Esophagus squamous epithelium (tissue), 5 donors: ENCODE results near the gene MORN5. TPM values are rescaled to one million over a fixed set of nuclear protein-coding genes. Genes with fewer than 3 reads are reported as not detected.
A peak's percentile ranks its signal among the peaks of the same experiment; 100 is the strongest.

Experiments used
- DNase-seq: peaks from one replicate; lab custom pipeline; 2025; lab: John Stamatoyannopoulos, UW
- H3K27ac ChIP-seq, 4 donors: fragments of 200-600 bp; sonication (generic); one replicate each; pipeline ENCODE4 v1.5.1; 2016 to 2019; ENCODE audit warnings: mild to moderate bottlenecking in 1 of 4
- H3K27me3 ChIP-seq, 4 donors: fragments of 200-600 bp; sonication (generic); 1 replicate in 3 of 4; 2 replicates in 1 of 4; pipeline versions ENCODE4 v1.5.1 to v1.6.0; 2017 to 2021; ENCODE audit warnings: antibody characterized with exemption in 1 of 4
- H3K36me3 ChIP-seq, 3 donors: fragments of 200-600 bp; sonication (generic); one replicate each; pipeline ENCODE4 v1.5.1; 2016 to 2019
- H3K4me1 ChIP-seq, 3 donors: fragments of 200-600 bp; sonication (generic); one replicate each; pipeline ENCODE4 v1.5.1; 2017 to 2019
- H3K4me3 ChIP-seq, 4 donors: fragments of 200-600 bp; sonication (generic); 1 replicate in 3 of 4; 2 replicates in 1 of 4; pipeline ENCODE4 v1.5.1; 2016 to 2019; ENCODE audit warnings: mild to moderate bottlenecking in 2 of 4, moderate library complexity in 1 of 4
- H3K9me3 ChIP-seq, 3 donors: fragments of 200-600 bp; sonication (generic); one replicate each; pipeline ENCODE4 v1.5.1; 2016 to 2019
- CTCF ChIP-seq, 6 experiments: fragments of 450-650 bp in 4 of 6; fragments of 200-600 bp in 2 of 6; sonication (generic) in 2 of 6; IDR thresholded peaks; one replicate each; pipeline ENCODE4 v1.5.1; 2016 to 2019; ENCODE audit warnings: antibody characterized with exemption in 6 of 6, mild to moderate bottlenecking in 4 of 6, moderate library complexity in 4 of 6
- POLR2A ChIP-seq, 4 donors: fragments of 450-650 bp; IDR thresholded peaks; one replicate each; pipeline ENCODE4 v1.6.1; 2017; ENCODE audit warnings: antibody characterized with exemption in 4 of 4, mild to moderate bottlenecking in 4 of 4, moderate library complexity in 3 of 4
- WGBS, 2 donors: methylation state at CpG; one replicate each; pipeline ENCODE4 v1.1.5; 2018; 5-methylcytosine and 5-hydroxymethylcytosine counted together
- intact Hi-C: fragments of 100-400 bp; cut with DNase I; formaldehyde crosslinking; loops from one replicate; pipeline ENCODE4 v1.15.0; 2022
- small RNA-seq, 4 donors: library from RNA; depleted of rRNA; stranded (forward); fragments of <200 nt; gene quantifications; one replicate each; pipeline ENCODE3, GENCODE V24; 2016
- total RNA-seq, 4 donors: library from RNA; depleted of rRNA; stranded (reverse); fragments of >200 nt; gene quantifications; one replicate each; pipeline ENCODE4 v1.1.0, GENCODE V29; 2016
- donor health status: DM: yes; HTN: yes; CAD: no.

MORN5 gene
- total RNA-seq, 4 donors from 2014 or later = not detected

GRCh38 chr9:122244349-122244748 lies 84.6 kb downstream of the MORN5 start:
- H3K27me3 ChIP-seq = no peaks in the 10 kb centered on the region
- H3K9me3 ChIP-seq = no peaks in the 10 kb centered on the region
- 90 to 93% methylated on average over 3 of the region's 3 CpGs for WGBS, 2 donors
- H3K36me3 ChIP-seq = peaks cover 12 to 100% (median 29%) of the 10 kb centered on the region in 3 donors
- H3K4me3 ChIP-seq = no peak overlapping the region
- no peak for TF ChIP-seq CTCF (IDR thresholded peaks at IDR 0.05)
- TF ChIP-seq POLR2A (IDR thresholded peaks at IDR 0.05) = no peak
- intact Hi-C loops = no loop called here
- H3K27ac ChIP-seq = no peak overlapping the region
- H3K4me1 ChIP-seq = no peaks in the 10 kb centered on the region
- no peak for DNase-seq

- Histone ChIP-seq H3K36me3 (peaks cover 12 to 100% (median 29%) of the 10 kb centered on the region in 3 donors), H3K9me3 (no peaks in the 10 kb centered on the region), H3K27ac (no peak overlapping the region), H3K27me3 (no peaks in the 10 kb centered on the region), H3K4me1 (no peaks in the 10 kb centered on the region), H3K4me3 (no peak overlapping the region)
- DNase-seq = no peak
- intact Hi-C loops = no loop called here
- WGBS, 2 donors = 81 to 90% methylated on average over 2 to 3 of the region's 3 CpGs
- TF ChIP-seq POLR2A (IDR thresholded peaks at IDR 0.05) (no peak), CTCF (IDR thresholded peaks at IDR 0.05) (no peak)
Measured at GRCh38 chr9:122246666-122247065, 87.0 kb downstream of the MORN5 start.

- intact Hi-C loops = no loop called here
- Histone ChIP-seq H3K4me3 (no peak overlapping the region), H3K4me1 (no peaks in the 10 kb centered on the region), H3K27ac (peak overlapping the region in 1 of 4 donors; percentile 17), H3K9me3 (no peaks in the 10 kb centered on the region), H3K27me3 (no peaks in the 10 kb centered on the region), H3K36me3 (peaks cover 12 to 100% (median 27%) of the 10 kb centered on the region in 3 donors)
- no peak for TF ChIP-seq POLR2A (IDR thresholded peaks at IDR 0.05)
- TF ChIP-seq CTCF (IDR thresholded peaks at IDR 0.05) = no peak
- WGBS, 2 donors = 83 to 87% methylated on average over 5 of the region's 5 CpGs
- DNase-seq = no peak
Measured at GRCh38 chr9:122248448-122248865, 88.7 kb downstream of the MORN5 start.

Small RNA genes lying within 50 kb of the gene (small RNA-seq; reads per million reads assigned to genes)
- 0 reads per million in 4 donors for gene MIR4478

Other genes with a start within 250 kb of the MORN5 start
- 10 to 100 TPM in 2 of 4 donors, 1 to 10 TPM in 2; 3.2 to 11.8 (median 9.0) TPM for gene TTLL11, start 66.6 kb upstream of the MORN5 start, total RNA-seq
- gene NDUFA8, start 129 bp upstream of the MORN5 start, total RNA-seq = 10 to 100 TPM; 40.6 to 48.0 (median 45.7) TPM
- 1 to 10 TPM in 1 of 4 donors, under 1 TPM in 2, not detected in 1; 0.53 to 4.6 (median 0.95) TPM for gene LHX6, start 69.0 kb downstream of the MORN5 start, total RNA-seq
- 10 to 100 TPM in 1 of 4 donors, 1 to 10 TPM in 3; 2.5 to 16.9 (median 8.2) TPM for gene RBM18, start 104.9 kb downstream of the MORN5 start, total RNA-seq
- 10 to 100 TPM; 23.9 to 48.6 (median 40.4) TPM for gene MRRF, start 105.0 kb downstream of the MORN5 start, total RNA-seq
- 10 to 100 TPM; 15.6 to 36.1 (median 30.3) TPM for gene PTGS1, start 211.1 kb downstream of the MORN5 start, total RNA-seq